OCI-LY7 (cell line): ENCODE measurements around the gene PRKD2. TPM values are rescaled to one million over a fixed set of nuclear protein-coding genes. Genes with fewer than 3 reads are reported as not detected.
A peak's percentile ranks its signal among the peaks of the same experiment; 100 is the strongest.

Experiments used
- BruUV-seq: library from RNA; stranded (reverse); fragments of 400-500 nt; replicated peaks from 2 replicates; lab custom pipeline; 2021; lab: Mats Ljungman, UMichigan
- CTCF ChIA-PET: fragments of 300-600 bp; sonication (Branson Sonifier 250); formaldehyde crosslinking; loops from one replicate; lab custom pipeline; 2022; ENCODE audit warnings: antibody characterized with exemption; ENCODE audit not compliant: unreplicated experiment; lab: Charles Lee
- POLR2A ChIA-PET: fragments of 300-600 bp; sonication (Branson Sonifier 250); formaldehyde crosslinking; loops from one replicate; lab custom pipeline; 2022; ENCODE audit warnings: antibody characterized with exemption; lab: Charles Lee
- DNase-seq: peaks from one replicate; pipeline ENCODE4 v3.0.0-alpha.2; 2015; ENCODE audit warnings: low spot score
- H2AFZ ChIP-seq: fragments of 200-600 bp; sonication (generic), shearing (Covaris generic); 2 replicates; pipeline ENCODE4 v1.6.1; 2014; ENCODE audit warnings: mild to moderate bottlenecking, antibody characterized with exemption, low read length, moderate library complexity
- H3K27ac ChIP-seq: fragments of 200-600 bp; sonication (generic); 2 replicates; pipeline ENCODE4 v1.5.1; 2014; ENCODE audit warnings: mixed run types, low read depth, mild to moderate bottlenecking, moderate library complexity, low read length, inconsistent platforms; ENCODE audit not compliant: poor library complexity, severe bottlenecking
- H3K36me3 ChIP-seq: fragments of 200-600 bp; sonication (generic); 2 replicates; pipeline ENCODE4 v1.6.1; 2014; ENCODE audit warnings: mild to moderate bottlenecking, antibody characterized with exemption, low read length, moderate library complexity, mixed read lengths; ENCODE audit not compliant: insufficient read depth
- H3K4me1 ChIP-seq: fragments of 200-600 bp; sonication (generic); 2 replicates; pipeline ENCODE4 v1.5.1; 2014; ENCODE audit warnings: mild to moderate bottlenecking, low read length; ENCODE audit not compliant: insufficient read depth, poor library complexity, severe bottlenecking
- H3K4me2 ChIP-seq: fragments of 200-600 bp; sonication (generic); 2 replicates; pipeline ENCODE4 v1.6.1; 2014; ENCODE audit warnings: mild to moderate bottlenecking, low read length
- H3K4me3 ChIP-seq: fragments of 200-600 bp; sonication (generic); 2 replicates; pipeline ENCODE4 v1.5.1; 2014; ENCODE audit warnings: mild to moderate bottlenecking, low read depth, low read length; ENCODE audit not compliant: poor library complexity, severe bottlenecking
- H3K79me2 ChIP-seq: fragments of 200-600 bp; sonication (generic); 2 replicates; pipeline ENCODE4 v1.6.1; 2016; ENCODE audit warnings: low read depth, mild to moderate bottlenecking, low read length, moderate library complexity, mixed read lengths; ENCODE audit not compliant: insufficient read depth
- H3K9me2 ChIP-seq: fragments of 200-600 bp; sonication (generic); 2 replicates; pipeline ENCODE4 v1.6.1; 2016; ENCODE audit warnings: mild to moderate bottlenecking, low read length, mixed read lengths; ENCODE audit not compliant: insufficient read depth
- H3K9me3 ChIP-seq: fragments of 200-600 bp; sonication (generic); 2 replicates; pipeline ENCODE4 v1.6.1; 2014; ENCODE audit warnings: mild to moderate bottlenecking, mixed run types, low read length, mixed read lengths
- H4K20me1 ChIP-seq: fragments of 200-600 bp; sonication (generic); 2 replicates; pipeline ENCODE4 v1.6.1; 2014; ENCODE audit warnings: mild to moderate bottlenecking, antibody characterized with exemption, low read length, moderate library complexity, mixed read lengths; ENCODE audit not compliant: insufficient read depth
- CTCF ChIP-seq: fragments of 200-600 bp; sonication (generic); conservative IDR thresholded peaks from 2 replicates; pipeline ENCODE4 v1.5.1; 2014; ENCODE audit warnings: mild to moderate bottlenecking, antibody characterized with exemption, low read length, moderate library complexity, mixed read lengths
- EZH2phosphoT487 ChIP-seq: fragments of 200-600 bp; sonication (generic); IDR thresholded peaks from 2 replicates; pipeline ENCODE4 v1.6.1; 2018; ENCODE audit warnings: low read depth, borderline replicate concordance, mild to moderate bottlenecking, mixed run types, antibody characterized with exemption, low read length, moderate library complexity, mixed read lengths
- intact Hi-C: fragments of 100-400 bp; cut with micrococcal nuclease; formaldehyde crosslinking; loops from one replicate; pipeline ENCODE4 v1.10.0; 2022; ENCODE audit not compliant: unreplicated experiment
- total RNA-seq, 2 experiments: library from RNA; depleted of rRNA in 1 of 2; stranded (reverse); fragments of >200 nt in 1 of 2; shearing (Covaris generic) in 1 of 2; gene quantifications; 2 replicates each; pipeline ENCODE4 v1.2.3, GENCODE V29; 2014 to 2022

The PRKD2 gene
- total RNA-seq, 2 experiments from 2014 or later = 30.5 to 89.2 TPM

- Histone ChIP-seq H3K4me2 (no peak overlapping the region), H3K4me3 (no peak overlapping the region), H3K79me2 (no peaks in the 10 kb centered on the region), H3K27ac (no peak overlapping the region), H4K20me1 (no peaks in the 10 kb centered on the region), H3K4me1 (peaks cover 14% of the 10 kb centered on the region), H3K9me2 (no peaks in the 10 kb centered on the region), H3K9me3 (no peaks in the 10 kb centered on the region), H3K36me3 (no peaks in the 10 kb centered on the region), H2AFZ (no peak overlapping the region)
- no peak for DNase-seq
- TF ChIP-seq EZH2phosphoT487 (no peak), CTCF (no peak)
- POLR2A ChIA-PET = no interaction called here
- CTCF ChIA-PET = no interaction called here
- intact Hi-C loops = no loop called here
- no TSS peak for BruUV-seq
Measured at GRCh38 chr19:46626446-46626845, 90.5 kb downstream of the PRKD2 start.

DNA sequence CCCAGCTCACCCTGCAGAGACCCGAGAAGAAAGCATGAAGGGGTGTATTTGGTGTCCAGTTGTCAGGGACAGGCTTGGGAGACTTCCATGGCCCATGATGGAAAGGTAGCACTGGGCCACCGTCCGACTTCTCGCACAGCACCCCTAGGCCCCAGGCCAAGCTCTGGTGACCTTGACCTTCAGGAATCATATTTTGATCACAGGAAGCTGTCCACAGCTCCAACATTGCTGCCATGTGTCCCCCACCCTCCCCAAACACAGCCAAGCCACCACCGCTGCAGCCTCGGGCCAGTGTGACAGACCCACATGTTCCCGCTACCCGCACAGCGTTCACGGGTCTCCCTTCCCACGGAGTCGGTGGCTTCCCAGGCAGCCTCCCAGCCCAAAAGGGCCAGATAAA is 91.2 kb downstream of the PRKD2 start:
- Histone ChIP-seq H3K79me2 (no peaks in the 10 kb centered on the region), H3K4me3 (no peak overlapping the region), H3K27ac (no peak overlapping the region), H2AFZ (no peak overlapping the region), H3K4me1 (peaks cover 16% of the 10 kb centered on the region), H4K20me1 (no peaks in the 10 kb centered on the region), H3K9me3 (no peaks in the 10 kb centered on the region), H3K36me3 (no peaks in the 10 kb centered on the region), H3K9me2 (no peaks in the 10 kb centered on the region), H3K4me2 (no peak overlapping the region)
- TF ChIP-seq CTCF = no peak
- TF ChIP-seq EZH2phosphoT487 = no peak
- DNase-seq = no peak
- BruUV-seq = no TSS peak
- ChIA-PET POLR2A (no interaction called here), CTCF (no interaction called here)
- intact Hi-C loops = no loop called here

DNA sequence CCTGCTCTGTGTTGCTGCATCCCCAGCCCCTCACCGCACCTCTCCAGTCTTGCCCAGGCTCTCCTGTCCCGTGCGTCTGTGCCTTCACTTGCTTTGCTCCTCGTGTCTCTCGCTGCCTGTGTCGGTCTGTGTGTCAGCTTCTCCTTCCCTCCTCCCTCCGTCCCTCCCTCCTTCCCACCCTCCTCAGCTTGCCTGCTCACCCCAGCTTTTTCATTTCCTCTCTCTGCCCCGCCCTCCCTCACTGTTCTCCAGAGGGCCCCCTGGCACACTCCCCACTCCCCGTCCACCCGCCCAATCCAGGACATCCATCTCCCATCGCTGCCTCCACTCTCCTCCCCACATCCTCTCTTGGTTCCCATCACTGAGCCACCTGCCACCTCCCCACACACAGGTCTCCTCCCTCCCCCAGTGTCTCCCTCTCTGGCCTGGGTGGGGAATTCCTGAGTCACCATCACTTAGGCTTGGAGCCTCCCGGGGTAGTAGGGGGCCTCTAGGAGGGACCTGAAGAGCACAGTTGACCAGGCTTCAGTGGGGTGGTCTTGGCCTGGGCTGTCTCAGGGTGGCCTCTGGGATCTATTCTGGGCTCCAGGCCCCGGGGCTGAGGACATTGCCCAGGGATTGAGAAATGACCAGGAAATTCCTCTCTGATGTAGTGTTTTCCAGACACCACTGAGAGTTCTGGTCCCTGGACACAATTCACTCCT is 91.8 kb downstream of the PRKD2 start, which contains the start of gene PTGIR:
TSS of gene PTGIR (minus strand) at position 132 of the 704 bp plus-strand sequence. CDS start 864 bp downstream, outside the sequence.
- DNase-seq = no peak
- Histone ChIP-seq H3K9me2 (no peaks in the 10 kb centered on the region), H2AFZ (peak within 1 kb of the TSS; percentile 52; the same call in 1 of the 2 replicates), H4K20me1 (no peaks in the 10 kb centered on the region), H3K4me2 (peak within 1 kb of the TSS; percentile 37), H3K36me3 (no peaks in the 10 kb centered on the region), H3K79me2 (no peaks in the 10 kb centered on the region), H3K4me1 (peaks cover 22% of the 10 kb centered on the region), H3K9me3 (no peaks in the 10 kb centered on the region), H3K4me3 (no peak within 1 kb of the TSS), H3K27ac (no peak within 1 kb of the TSS)
- no peak for TF ChIP-seq CTCF
- TF ChIP-seq EZH2phosphoT487 = no peak
- no TSS peak for BruUV-seq
- intact Hi-C loops = no loop called here
- CTCF ChIA-PET = no interaction called here
- POLR2A ChIA-PET = interaction anchor here (0.6 kb wide), 1 partner anchor 8 kb away, joined by 3 read pairs; no protein-coding TSS in a partner anchor
